ENCODE measurements around the gene ME2.
"Not testable (repeated sequence)": the region's sequence is repeated elsewhere in the genome, so short reads cannot be mapped to it uniquely, and the experiment has no call there.

The ME2 gene

DNA sequence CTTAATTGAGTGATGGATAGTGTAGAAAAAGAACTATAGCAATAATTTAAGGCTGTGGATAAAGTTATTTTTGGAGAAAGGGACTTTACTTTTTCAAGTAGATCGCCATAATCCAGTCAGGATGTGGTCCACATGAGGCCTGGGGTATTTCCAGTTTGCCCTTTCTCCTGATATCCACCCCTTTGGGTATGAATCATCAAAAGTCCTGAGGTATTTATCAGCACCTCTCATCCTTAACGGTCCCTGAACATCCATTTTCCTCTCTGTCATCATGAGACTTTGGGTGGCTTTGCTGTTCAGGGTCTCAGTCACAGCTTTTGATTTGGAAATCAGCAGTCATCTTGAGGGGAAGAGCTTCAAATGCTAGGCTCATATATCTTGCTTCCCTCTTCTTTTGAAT, 49.6 kb downstream of the ME2 start:
- no peak for DNase-seq

DNA sequence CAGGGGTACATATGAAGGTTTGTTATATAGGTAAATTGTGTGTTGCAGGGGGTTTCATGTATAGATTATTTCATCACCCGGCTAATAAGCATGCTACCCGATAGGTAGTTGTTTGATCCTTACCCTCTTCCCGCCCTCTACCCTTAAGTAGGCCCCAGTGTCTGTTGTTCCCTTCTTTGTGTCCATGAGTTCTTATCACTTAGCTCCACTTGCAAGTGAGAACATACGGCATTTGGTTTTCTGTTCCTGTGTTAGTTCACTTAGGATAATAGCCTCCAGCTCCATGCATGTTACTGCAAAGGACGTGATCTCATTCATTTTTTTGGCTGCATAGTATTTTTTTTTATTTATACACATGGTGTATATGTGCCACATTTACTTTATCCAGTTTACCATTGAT, 54.8 kb downstream of the ME2 start:
- DNase-seq = no peak

DNA sequence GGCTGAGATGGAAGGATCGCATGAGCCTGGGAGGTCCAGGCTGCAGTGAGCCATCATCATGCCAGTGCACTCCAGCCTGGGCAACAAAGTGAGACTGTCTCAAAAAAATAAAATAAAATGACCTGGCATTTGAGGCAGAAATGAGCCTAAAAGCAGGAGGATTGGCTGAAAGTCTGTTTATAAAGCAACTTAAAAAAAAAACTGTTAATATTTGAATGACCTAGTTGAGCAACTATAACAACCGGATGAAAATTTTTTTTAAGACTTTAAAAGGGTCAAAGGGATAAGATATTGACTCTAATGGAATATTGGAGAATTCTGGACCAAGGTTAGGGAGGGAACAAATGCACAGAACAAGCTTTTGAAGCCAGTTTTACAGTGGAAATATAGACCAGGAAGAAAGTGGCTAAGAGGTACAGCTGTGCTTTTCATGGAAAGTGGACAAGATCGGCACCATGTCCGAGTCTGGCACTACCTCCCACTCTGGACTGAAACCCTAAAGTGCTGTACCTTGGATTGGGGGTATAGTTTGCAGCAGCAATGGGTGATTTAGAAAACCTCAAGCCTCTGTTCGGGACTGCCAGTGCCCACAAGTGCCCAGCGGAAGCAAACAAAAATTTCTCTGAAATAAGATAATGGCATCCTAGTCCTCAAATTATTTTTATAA, 55.8 kb downstream of the ME2 start:
- DNase-seq = no peak

DNA sequence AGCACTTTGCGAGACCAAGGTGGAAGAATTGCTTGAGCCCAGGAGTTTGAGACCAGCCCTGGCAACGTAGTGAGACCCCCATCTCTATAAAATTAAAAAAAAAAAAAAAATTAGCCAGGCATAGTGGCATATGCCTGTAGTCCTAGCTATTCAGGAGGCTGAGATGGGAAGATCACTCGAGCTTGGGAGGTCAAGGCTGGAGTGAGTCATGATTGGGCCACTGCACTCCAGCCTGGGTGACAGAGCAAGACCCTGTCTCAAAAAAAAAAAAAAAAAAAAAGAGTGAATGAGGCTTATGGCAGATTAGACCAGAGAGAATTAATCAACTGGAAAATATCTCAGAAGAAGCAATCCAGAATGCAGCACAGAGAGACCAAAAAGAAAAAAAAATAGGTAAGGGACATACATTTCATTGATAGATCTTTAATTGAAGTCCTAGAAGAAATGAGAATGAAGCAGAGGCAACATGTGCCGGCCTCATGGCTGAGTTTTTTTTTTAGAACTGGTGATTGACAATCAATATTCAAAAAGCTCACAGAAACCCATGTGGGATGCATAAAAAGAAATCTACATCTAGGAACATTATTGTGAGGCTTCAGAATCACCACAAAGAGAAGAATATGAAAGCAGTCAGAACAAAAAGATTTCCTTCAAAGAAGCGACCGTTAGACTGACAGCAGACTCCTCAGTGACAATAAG, 56.7 kb downstream of the ME2 start:
- no peak for DNase-seq

GRCh38 chr18:50937183-50937582, 58.3 kb downstream of the ME2 start:
- no peak for DNase-seq

- no peak for DNase-seq
Measured at GRCh38 chr18:50938912-50939311, 60.0 kb downstream of the ME2 start.

DNA sequence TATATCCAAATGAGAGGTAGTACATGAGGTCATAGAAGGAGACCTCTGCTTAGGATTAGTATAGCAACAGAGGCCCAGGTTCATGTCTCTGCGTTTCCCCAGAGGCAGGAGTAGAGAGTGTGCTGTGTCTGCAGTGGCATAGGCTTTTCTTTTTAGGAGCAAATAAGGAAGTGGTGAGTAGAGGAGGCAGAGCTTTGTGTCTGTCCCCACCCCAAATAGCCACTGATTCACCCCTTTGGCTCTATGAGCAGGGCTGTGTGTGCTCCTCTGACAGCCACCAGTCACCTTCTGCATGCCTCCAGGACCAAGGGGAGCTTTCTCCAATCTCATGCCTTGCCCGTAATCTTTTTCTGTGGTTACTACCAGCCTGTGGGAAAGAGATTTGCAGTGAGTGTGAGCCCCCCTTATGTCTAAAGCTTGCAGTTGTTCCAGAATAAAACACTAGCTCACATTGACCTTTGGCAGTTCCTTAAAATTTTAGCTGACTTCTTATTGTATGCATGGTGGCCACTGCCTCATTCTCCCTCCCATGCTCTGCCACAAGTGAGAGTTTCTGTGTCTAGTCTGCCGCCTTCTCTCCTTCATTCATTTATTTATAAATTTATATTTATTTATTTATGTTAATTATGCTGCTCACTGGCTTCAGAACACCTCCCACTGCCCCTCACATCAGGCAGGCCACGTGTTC, 65.5 kb downstream of the ME2 start:
- DNase-seq = no peak

DNA sequence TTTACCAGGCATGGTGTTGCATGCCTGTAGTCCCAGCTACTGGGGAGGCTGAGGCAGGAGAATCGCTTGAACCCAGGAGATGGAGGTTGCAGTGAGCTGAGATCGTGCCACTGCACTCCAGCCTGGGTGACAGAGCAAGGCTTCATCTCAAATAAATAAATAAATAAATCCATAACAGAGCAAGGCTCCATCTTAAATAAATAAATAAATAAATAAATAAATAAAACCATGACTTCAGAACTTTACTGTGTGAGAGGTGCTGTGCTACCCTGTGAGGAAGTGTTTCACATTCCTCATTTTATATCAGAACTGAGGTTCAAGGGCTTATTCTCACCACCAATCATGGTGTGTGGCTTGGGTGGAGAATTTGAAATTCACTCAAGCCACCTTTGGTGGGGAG, 67.0 kb downstream of the ME2 start:
- DNase-seq = not testable (repeated sequence)

DNA sequence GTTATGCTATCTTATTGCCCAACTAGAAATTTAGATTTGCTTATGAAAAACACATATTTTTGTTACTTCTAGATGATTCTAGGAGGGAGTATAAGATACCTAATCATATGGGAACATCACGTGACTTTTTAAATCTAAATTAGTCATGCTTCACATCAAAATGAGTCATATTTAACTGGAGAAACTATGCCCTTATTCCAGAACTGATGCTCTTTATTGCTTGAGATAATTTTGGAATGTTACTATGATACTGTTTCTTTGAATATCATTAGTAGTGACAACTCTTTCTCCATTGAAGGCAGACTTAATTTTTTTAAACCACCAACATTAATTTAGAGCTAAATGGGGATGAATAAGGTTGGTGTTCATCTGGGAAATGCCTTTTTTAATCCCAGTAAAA, 69.0 kb downstream of the ME2 start:
- DNase-seq = no peak

GRCh38 chr18:50949185-50949584, 70.3 kb downstream of the ME2 start:
- DNase-seq = no peak

DNA sequence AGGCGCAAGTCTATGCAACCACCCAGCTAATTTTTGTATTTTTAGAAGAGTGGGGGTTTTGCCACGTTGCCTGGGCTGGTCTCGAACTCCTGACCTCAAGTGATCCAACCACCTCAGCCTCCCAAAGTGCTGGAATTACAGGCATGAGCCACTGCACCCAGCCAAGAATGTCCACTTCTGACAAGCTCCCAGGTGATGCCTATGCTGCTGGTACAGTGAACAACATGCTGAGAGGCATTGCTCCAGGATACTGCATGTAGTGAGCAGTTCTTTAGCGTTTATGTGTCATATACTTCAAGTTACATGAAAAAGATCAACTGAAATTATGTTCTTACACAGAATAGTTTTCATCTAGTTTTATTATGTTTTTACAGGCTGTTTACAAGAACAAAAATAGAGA, 71.7 kb downstream of the ME2 start:
- no peak for DNase-seq

- DNase-seq = no peak
Measured at GRCh38 chr18:50953822-50954221, 74.9 kb downstream of the ME2 start.

GRCh38 chr18:50955253-50955652, 76.3 kb downstream of the ME2 start:
- DNase-seq = no peak

DNA sequence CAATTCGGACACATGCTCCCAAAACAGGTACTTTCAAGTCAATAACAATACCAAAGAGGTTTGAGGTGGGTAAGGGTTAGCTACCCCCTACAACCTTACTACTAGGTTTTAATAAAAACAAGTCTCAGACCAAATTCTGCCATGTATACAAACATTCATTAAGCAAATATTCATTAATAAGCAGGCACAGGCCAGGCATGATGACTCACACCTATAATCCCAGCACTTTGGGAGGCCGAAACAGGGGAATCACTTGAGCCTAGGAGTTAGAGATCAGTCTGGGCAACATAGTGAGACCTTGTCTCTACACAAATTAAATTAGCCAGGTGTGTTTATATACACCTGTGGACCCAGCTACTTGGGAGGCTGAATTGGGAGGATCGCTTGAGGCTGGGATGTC, 77.2 kb downstream of the ME2 start:
- no peak for DNase-seq

DNA sequence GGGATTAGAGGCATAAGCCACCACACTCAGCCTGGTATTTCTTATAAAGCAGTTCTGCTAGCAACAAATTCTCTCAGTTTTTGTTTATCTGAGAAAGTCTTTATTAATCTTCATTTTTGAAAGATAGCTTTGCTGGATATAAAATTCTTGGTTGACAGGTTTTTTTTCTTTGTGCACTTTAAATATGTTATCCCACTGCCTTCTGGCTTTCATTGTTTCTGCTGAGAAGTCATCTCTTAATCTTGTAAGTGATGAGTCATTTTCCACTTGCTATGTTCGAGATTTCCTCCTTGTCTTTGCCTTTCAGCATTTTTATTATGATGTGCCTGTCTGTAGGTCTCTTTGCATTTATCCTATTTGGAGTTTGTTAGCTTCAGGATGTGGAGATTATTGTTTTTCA, 83.1 kb downstream of the ME2 start:
- DNase-seq = no peak

GRCh38 chr18:50967714-50968661, 89.1 kb downstream of the ME2 start, which contains the start of gene ELAC1:
Gene ELAC1, plus strand, starts transcription at chr18:50968040. Its CDS starts 6,365 bp downstream, at chr18:50974405.
- peak; percentile 72 for DNase-seq

GRCh38 chr18:50969448-50969847, 90.5 kb downstream of the ME2 start:
- no peak for DNase-seq

DNA sequence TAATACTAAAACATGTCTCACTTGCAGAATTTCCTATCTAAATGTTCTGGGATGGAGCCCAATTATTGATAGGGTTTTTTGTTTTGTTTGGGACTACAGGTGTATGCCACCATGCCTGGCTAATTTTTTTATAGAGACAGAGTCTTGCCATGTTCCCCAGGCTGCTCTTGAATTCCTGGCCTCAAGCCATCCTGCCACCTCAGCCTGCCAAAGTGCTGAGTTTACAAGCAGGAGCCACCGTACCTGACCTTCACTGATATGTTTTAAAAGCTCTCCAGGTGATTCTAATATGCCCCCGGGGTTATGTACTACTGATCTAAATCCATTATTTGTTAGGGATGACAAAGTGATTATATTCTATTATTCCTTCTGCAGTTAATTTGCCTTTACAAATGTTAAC, 91.1 kb downstream of the ME2 start:
- no peak for DNase-seq

DNA sequence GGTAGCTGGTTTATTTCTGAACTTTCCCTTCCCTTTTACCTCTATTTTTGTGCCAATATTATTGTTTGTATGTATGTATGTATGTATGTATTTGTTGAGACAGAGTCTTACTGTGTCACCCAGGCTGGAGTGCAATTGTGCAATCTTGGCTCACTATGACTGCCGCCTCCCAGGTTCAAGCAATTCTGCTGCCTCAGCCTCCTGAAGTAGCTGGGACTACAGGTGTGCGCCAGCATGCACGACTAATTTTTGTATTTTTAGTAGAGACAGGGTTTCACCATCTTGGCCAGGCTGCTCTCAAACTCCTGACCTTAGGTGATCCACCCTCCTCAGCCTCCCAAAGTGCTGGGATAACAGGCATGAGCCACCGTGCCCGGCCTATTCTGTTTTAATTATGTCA, 93.5 kb downstream of the ME2 start:
- not testable (repeated sequence) for DNase-seq

DNA sequence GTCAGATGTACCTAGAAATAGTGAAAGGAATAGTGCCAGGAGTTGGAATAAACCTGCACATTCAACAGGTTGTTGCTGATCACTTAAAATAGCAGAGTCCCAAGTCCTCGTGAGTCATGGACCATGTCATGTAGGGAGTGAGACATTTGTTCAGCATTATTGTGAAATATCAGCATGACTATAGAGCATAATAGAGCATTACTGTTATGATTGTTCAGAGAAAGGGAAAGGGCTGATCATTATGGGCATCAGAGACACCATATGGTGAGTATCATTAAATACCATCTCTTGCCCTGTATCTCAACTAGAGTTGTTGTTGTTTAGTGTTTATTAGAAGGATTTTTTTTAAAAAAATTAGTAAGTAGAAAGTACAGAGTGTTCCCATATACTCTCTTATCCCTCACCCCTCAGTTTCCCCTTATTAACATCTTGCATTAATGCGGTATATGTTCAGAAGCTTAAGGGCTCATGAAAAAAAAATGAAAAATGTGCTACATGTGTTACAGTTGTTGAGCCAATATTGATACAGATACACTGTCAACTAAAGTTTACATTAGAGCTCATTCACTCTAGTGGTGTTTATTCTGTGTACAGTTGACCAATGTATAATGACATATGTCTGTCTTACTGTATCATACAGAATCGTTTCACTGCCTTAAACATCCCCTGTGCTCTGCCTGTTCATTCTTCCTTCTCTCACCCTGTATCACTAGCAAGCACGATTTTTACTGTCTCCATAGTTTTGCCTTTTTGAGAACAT, 94.6 kb downstream of the ME2 start:
- DNase-seq = no peak

DNA sequence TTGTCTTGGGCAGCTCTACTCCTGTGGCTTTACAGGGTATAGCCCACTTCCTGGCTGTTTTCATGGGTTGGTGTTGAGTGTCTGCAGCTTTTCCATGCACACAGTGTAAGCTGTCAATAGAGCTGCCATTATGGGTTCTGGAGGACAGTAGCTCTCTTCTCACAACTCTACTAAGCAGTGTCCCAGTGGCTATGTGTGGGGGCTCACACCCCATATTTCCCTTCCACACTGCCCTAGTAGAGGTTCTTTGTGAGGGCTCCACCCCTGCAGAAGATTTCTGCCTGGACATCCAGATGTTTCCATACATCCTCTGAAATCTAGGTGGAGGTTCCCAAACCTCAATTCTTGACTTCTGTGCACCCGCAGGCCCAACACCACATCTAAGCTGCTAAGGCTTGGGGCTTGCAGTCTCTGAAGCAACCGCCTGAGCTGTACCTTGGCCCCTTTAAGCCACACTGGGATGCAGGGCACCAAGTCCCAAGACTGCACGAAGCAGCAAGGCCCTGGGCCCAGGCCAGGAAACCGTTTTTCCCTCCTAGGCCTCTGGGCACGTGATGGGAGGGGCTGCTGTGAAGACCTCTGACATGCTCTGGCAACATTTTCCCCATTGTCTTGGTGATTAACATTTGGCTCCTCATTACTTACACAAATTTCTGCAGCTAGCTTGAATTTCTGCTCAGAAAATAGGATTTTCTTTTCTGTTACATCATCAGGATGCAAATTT, 98.3 kb downstream of the ME2 start:
- no peak for DNase-seq

DNA sequence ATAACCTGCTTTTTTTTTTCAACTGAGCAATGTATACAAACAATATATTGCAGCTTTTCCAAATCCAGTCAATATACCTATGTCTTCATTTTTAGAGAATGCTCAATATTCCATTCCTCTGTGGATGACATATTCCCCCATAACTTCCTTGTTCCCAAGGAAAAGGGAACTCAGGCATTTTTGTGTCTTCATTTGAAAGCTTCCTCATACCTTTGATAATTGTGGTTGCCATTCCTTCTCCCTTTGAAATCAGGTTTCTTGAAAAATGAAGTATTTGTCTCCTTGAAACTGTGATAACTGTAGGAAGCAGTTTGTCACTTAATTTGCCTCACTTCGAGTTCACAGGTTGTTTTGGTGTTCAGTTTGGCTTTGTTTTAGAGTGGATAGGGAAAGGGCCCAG, 102.5 kb downstream of the ME2 start:
- no peak for DNase-seq

Data from CD4-positive, alpha-beta T cell treated with Interleukin-17A for 4 hours (primary cell).